Transverse colon (tissue), 4 donors: ENCODE measurements around the gene GNAI3.

Experiments used
- EP300 ChIP-seq: sonication (generic); formaldehyde crosslinking; IDR thresholded peaks from one replicate; pipeline ENCODE4 v1.6.1; 2017; ENCODE audit warnings: antibody characterized with exemption, low read depth
- POLR2A ChIP-seq: fragments of 450-650 bp; IDR thresholded peaks from one replicate; pipeline ENCODE4 v1.6.1; 2016; ENCODE audit warnings: antibody characterized with exemption, mild to moderate bottlenecking, moderate library complexity
- POLR2AphosphoS5 ChIP-seq, 3 donors: sonication (generic); formaldehyde crosslinking; IDR thresholded peaks; one replicate each; pipeline ENCODE4 v1.6.1; 2016; ENCODE audit warnings: antibody characterized with exemption in 3 of 3
- TF ChIP-seq, protein P1 (sequence below), 5 experiments: fragments of 200-600 bp in 3 of 5; fragments of 450-650 bp in 2 of 5; sonication (generic) in 3 of 5; IDR thresholded peaks; 1 replicate in 2 of 5; 2 replicates in 3 of 5; pipeline ENCODE4 v1.5.1; 2016 to 2017; ENCODE audit warnings: antibody characterized with exemption in 5 of 5, inconsistent platforms in 3 of 5, mild to moderate bottlenecking in 2 of 5, moderate library complexity in 1 of 5

DNA sequence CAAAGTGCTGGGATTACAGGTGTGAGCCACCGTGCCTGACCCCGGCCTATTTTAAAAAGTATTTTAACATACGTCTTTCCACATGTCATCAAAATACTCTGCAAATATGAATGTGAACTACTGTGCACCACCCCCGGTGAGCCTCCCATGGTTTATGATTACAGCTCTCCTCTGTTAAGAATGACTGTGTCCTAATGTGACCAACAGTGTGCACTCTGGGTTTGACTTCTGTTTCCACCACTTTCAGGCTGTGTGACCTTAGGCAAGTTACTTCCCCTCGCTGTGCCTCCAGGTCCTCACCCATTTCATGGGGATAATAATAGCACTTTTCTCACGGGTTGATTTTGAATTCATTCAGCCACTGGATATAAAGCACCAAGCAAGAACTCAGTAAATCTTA lies 85.9 kb downstream of the GNAI3 start:
- TF ChIP-seq, protein P1, sequence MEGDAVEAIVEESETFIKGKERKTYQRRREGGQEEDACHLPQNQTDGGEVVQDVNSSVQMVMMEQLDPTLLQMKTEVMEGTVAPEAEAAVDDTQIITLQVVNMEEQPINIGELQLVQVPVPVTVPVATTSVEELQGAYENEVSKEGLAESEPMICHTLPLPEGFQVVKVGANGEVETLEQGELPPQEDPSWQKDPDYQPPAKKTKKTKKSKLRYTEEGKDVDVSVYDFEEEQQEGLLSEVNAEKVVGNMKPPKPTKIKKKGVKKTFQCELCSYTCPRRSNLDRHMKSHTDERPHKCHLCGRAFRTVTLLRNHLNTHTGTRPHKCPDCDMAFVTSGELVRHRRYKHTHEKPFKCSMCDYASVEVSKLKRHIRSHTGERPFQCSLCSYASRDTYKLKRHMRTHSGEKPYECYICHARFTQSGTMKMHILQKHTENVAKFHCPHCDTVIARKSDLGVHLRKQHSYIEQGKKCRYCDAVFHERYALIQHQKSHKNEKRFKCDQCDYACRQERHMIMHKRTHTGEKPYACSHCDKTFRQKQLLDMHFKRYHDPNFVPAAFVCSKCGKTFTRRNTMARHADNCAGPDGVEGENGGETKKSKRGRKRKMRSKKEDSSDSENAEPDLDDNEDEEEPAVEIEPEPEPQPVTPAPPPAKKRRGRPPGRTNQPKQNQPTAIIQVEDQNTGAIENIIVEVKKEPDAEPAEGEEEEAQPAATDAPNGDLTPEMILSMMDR (IDR thresholded peaks at IDR 0.05), result no peak
- TF ChIP-seq POLR2A (no peak), POLR2AphosphoS5 (IDR thresholded peaks at IDR 0.05) (no peak), EP300 (no peak)
